Measurements from ENCODE around the gene MIOS. TPM values are rescaled to one million over a fixed set of nuclear protein-coding genes. Genes with fewer than 3 reads are reported as not detected.

Gene MIOS
- total RNA-seq, 1 experiment from 2014 or later, result 41.3 TPM

GRCh38 chr7:7584653-7585052 is 18.0 kb downstream of the MIOS start:
- CTCF ChIA-PET, result no interaction called here
- H3K27ac Mint-ChIP-seq, result no peak overlapping the region
- H3K4me3 Mint-ChIP-seq, result no peak overlapping the region
- H3K36me3 Mint-ChIP-seq, result peaks cover 4% of the 10 kb centered on the region; the same call in 1 of the 2 replicates
- H3K27me3 Mint-ChIP-seq (ENCODE audit: low read depth), result no peaks in the 10 kb centered on the region
- ATAC-seq (no peak), DNase-seq (ENCODE audit: low spot score) (no peak)
- TF ChIP-seq, protein P1, sequence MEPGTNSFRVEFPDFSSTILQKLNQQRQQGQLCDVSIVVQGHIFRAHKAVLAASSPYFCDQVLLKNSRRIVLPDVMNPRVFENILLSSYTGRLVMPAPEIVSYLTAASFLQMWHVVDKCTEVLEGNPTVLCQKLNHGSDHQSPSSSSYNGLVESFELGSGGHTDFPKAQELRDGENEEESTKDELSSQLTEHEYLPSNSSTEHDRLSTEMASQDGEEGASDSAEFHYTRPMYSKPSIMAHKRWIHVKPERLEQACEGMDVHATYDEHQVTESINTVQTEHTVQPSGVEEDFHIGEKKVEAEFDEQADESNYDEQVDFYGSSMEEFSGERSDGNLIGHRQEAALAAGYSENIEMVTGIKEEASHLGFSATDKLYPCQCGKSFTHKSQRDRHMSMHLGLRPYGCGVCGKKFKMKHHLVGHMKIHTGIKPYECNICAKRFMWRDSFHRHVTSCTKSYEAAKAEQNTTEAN (CRISPR knock-in tag; IDR thresholded peaks at IDR 0.05), result no peak
- TF ChIP-seq PREB (CRISPR knock-in tag; IDR thresholded peaks at IDR 0.05; ENCODE audit: borderline replicate concordance) (no peak), NFE2L1 (CRISPR knock-in tag; IDR thresholded peaks at IDR 0.05) (no peak), TEAD4 (CRISPR knock-in tag; IDR thresholded peaks at IDR 0.05) (no peak), IRF2 (CRISPR knock-in tag; IDR thresholded peaks at IDR 0.05; ENCODE audit: borderline replicate concordance, low read depth) (no peak), HMGXB4 (CRISPR knock-in tag; IDR thresholded peaks at IDR 0.05) (no peak), ZNF416 (CRISPR knock-in tag; IDR thresholded peaks at IDR 0.05) (no peak), ZNF396 (CRISPR knock-in tag; IDR thresholded peaks at IDR 0.05; ENCODE audit: borderline replicate concordance) (no peak), ZNF671 (CRISPR knock-in tag; IDR thresholded peaks at IDR 0.05) (no peak), GRHL2 (CRISPR knock-in tag; IDR thresholded peaks at IDR 0.05; ENCODE audit: insufficient replicate concordance, severe bottlenecking) (no peak), NFATC4 (CRISPR knock-in tag; IDR thresholded peaks at IDR 0.05) (no peak), NR1H2 (CRISPR knock-in tag; IDR thresholded peaks at IDR 0.05) (no peak), ATF6 (CRISPR knock-in tag; IDR thresholded peaks at IDR 0.05) (no peak), ETV6 (CRISPR knock-in tag; IDR thresholded peaks at IDR 0.05) (no peak), ZNF423 (CRISPR knock-in tag; IDR thresholded peaks at IDR 0.05) (no peak)
- TF ChIP-seq, protein P2, sequence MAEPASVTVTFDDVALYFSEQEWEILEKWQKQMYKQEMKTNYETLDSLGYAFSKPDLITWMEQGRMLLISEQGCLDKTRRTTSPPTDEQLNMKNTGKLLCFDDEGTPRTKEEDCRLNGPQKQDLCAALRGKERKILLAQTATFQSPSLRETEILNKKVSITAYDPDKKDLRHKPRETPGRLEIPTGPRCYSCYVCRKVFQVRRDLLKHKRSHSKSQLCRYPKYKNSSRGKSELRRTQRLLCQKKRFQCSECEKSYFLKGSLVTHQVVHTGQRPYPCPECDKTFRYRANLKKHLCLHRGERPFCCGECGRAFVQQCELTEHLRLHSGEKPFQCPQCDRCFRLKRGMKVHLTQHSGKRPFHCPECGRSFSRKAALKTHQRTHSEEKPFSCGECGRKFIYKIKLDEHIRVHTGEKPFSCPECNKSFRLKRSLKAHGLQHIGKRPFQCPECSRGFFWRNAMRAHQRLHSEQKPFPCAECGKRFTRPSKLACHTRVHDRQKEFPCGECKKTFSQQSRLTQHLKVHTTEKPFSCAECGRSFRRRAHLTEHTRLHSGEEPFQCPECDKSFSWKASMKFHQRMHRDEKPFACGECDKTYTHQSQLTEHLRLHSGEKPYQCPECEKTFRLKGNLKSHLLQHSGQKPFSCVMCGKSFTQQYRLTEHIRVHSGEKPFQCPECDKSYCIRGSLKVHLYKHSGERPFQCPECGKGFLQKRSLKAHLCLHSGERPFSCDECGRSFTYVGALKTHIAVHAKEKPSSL (CRISPR knock-in tag; conservative IDR thresholded peaks at IDR 0.05), result no peak
- TF ChIP-seq, protein P3, sequence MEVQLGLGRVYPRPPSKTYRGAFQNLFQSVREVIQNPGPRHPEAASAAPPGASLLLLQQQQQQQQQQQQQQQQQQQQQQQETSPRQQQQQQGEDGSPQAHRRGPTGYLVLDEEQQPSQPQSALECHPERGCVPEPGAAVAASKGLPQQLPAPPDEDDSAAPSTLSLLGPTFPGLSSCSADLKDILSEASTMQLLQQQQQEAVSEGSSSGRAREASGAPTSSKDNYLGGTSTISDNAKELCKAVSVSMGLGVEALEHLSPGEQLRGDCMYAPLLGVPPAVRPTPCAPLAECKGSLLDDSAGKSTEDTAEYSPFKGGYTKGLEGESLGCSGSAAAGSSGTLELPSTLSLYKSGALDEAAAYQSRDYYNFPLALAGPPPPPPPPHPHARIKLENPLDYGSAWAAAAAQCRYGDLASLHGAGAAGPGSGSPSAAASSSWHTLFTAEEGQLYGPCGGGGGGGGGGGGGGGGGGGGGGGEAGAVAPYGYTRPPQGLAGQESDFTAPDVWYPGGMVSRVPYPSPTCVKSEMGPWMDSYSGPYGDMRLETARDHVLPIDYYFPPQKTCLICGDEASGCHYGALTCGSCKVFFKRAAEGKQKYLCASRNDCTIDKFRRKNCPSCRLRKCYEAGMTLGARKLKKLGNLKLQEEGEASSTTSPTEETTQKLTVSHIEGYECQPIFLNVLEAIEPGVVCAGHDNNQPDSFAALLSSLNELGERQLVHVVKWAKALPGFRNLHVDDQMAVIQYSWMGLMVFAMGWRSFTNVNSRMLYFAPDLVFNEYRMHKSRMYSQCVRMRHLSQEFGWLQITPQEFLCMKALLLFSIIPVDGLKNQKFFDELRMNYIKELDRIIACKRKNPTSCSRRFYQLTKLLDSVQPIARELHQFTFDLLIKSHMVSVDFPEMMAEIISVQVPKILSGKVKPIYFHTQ (CRISPR knock-in tag; IDR thresholded peaks at IDR 0.05), result no peak
- TF ChIP-seq, protein P4, sequence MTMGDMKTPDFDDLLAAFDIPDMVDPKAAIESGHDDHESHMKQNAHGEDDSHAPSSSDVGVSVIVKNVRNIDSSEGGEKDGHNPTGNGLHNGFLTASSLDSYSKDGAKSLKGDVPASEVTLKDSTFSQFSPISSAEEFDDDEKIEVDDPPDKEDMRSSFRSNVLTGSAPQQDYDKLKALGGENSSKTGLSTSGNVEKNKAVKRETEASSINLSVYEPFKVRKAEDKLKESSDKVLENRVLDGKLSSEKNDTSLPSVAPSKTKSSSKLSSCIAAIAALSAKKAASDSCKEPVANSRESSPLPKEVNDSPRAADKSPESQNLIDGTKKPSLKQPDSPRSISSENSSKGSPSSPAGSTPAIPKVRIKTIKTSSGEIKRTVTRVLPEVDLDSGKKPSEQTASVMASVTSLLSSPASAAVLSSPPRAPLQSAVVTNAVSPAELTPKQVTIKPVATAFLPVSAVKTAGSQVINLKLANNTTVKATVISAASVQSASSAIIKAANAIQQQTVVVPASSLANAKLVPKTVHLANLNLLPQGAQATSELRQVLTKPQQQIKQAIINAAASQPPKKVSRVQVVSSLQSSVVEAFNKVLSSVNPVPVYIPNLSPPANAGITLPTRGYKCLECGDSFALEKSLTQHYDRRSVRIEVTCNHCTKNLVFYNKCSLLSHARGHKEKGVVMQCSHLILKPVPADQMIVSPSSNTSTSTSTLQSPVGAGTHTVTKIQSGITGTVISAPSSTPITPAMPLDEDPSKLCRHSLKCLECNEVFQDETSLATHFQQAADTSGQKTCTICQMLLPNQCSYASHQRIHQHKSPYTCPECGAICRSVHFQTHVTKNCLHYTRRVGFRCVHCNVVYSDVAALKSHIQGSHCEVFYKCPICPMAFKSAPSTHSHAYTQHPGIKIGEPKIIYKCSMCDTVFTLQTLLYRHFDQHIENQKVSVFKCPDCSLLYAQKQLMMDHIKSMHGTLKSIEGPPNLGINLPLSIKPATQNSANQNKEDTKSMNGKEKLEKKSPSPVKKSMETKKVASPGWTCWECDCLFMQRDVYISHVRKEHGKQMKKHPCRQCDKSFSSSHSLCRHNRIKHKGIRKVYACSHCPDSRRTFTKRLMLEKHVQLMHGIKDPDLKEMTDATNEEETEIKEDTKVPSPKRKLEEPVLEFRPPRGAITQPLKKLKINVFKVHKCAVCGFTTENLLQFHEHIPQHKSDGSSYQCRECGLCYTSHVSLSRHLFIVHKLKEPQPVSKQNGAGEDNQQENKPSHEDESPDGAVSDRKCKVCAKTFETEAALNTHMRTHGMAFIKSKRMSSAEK (CRISPR knock-in tag; IDR thresholded peaks at IDR 0.05; ENCODE audit: borderline replicate concordance), result no peak
- TF ChIP-seq, protein P5, sequence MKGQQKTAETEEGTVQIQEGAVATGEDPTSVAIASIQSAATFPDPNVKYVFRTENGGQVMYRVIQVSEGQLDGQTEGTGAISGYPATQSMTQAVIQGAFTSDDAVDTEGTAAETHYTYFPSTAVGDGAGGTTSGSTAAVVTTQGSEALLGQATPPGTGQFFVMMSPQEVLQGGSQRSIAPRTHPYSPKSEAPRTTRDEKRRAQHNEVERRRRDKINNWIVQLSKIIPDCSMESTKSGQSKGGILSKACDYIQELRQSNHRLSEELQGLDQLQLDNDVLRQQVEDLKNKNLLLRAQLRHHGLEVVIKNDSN (CRISPR knock-in tag; IDR thresholded peaks at IDR 0.05), result no peak
- peaks cover 10% of the 10 kb centered on the region for H3K4me1 Mint-ChIP-seq
- POLR2A ChIA-PET, result no interaction called here
- no peaks in the 10 kb centered on the region for H3K9me3 Mint-ChIP-seq

All from WTC11 (cell line).